ENCODE results near the gene MTMR8.

MTMR8 gene

GRCh38 chrX:64306712-64307111, 88.5 kb downstream of the MTMR8 start:
- no peak for DNase-seq (ENCODE audit: low spot score)

GRCh38 chrX:64291123-64291522, 104.1 kb downstream of the MTMR8 start:
- no peak for DNase-seq (ENCODE audit: low spot score)

GRCh38 chrX:64265265-64265664, 130.0 kb downstream of the MTMR8 start:
- no peak for DNase-seq (ENCODE audit: low spot score)

- DNase-seq (ENCODE audit: low spot score) = no peak
These were observed 164.9 kb downstream of the MTMR8 start, which contains the start of gene ASB12 for GRCh38 chrX:64230123-64230970. Gene ASB12, minus strand, starts transcription at chrX:64230607. Its CDS starts 4,957 bp downstream, at chrX:64225650.

- DNase-seq (ENCODE audit: low spot score) = no peak
These were observed 166.1 kb downstream of the MTMR8 start for GRCh38 chrX:64229154-64229553.
